HG03432 (cell line): ENCODE data around the gene COL26A1.
"Not testable (repeated sequence)": the region's sequence is repeated elsewhere in the genome, so short reads cannot be mapped to it uniquely, and the experiment has no call there.

Source experiments
- ATAC-seq: cut with Tn5 transposase; IDR thresholded peaks from one replicate; pipeline ENCODE4 v1.9.1; 2021; ENCODE audit warnings: mild to moderate bottlenecking, moderate library complexity; ENCODE audit not compliant: unreplicated experiment

The COL26A1 gene

GRCh38 chr7:101589976-101590662 lies 227.4 kb downstream of the COL26A1 start:
- ATAC-seq = no peak

- no peak for ATAC-seq
Measured at GRCh38 chr7:101590663-101591435, 228.2 kb downstream of the COL26A1 start.

DNA sequence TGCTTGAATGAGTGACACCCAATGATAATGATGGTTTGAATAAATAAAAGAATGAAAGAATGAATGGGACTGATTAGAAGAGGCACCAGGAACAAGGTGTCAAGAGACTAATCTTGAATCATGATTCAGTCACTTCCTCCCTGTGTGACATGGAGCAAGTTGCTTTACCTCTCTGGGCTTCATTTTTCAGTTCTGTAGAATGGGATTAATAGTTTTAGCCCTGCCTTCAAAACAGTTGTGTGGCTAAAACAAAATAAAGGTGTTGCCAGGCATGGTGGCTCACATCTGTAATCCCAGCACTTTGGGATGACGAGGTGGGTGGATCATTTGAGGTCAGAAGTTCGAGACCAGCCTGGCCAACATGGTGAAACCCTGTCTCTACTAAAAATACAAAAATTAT lies 228.8 kb downstream of the COL26A1 start:
- ATAC-seq = no peak

DNA sequence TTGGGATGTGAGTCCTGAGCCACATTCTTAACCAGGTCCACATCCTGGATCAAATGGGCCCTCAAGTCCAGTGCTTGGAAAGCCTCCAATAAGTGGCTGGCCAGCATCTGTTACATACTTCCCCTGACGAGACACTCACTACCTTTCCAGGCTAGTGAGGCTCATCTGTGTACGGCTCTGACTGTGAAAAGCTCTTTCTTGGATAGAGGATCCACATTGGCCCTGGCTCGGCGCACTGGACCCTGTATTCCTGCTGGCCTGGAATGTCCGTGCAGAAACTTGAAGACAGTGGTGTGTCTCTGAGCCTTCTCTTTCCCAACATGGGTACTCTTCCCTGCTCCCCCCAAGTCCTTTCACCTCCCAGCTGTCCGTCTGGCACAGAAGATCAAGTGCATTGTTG lies 230.9 kb downstream of the COL26A1 start:
- no peak for ATAC-seq

GRCh38 chr7:101594790-101595189 lies 232.1 kb downstream of the COL26A1 start:
- no peak for ATAC-seq

- ATAC-seq = no peak
Measured at GRCh38 chr7:101595246-101595645, 232.6 kb downstream of the COL26A1 start.

GRCh38 chr7:101595766-101596537 lies 233.3 kb downstream of the COL26A1 start:
- no peak for ATAC-seq

GRCh38 chr7:101596898-101597297 lies 234.2 kb downstream of the COL26A1 start:
- no peak for ATAC-seq

DNA sequence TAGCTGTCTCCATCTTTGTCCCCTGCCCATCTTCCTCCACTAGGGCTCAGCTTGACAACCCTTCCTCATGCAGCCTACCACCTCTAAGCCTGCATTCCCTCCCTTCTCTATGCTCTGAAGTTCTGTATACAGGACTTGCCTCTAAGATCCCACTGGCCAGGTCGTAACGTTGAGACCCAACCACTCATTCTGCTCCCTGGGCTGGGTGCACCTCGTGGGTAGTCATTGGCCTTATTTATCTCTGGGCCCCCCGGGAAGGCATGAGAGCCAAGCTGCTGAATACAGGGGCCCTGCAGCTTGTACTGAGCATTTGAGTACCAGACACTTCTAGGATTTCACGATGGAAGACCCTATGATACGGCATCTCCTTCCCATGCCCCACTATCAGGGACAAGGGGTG lies 235.3 kb downstream of the COL26A1 start:
- ATAC-seq = no peak

DNA sequence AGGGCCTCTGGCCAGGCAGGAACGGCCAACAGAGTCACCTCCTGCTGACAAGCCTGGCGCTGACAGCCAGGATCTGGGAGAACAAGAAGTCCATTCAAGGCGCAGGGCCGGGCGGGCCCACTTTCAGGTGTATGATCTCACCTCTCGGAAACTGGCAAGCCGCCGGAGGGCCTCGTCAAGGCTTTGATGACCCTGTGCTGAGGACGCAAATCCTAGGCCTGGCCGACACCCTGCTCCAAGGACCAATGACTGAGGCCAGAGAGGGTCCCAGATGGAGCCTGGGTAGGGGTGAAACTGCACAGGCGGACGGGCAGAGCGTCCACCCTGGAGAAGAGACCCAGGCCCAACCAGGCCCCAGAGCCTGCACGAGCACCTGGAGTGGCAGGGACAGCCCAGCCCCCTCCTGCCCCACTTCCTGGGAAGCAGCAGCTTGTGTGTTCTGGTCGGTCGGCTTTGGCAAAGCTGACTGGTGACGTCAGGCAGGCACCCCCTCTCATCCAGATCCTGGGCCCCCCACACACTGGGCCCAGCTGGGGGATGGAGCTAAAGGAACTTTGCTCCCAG lies 235.8 kb downstream of the COL26A1 start:
- no peak for ATAC-seq

GRCh38 chr7:101598986-101599771 lies 236.5 kb downstream of the COL26A1 start:
- no peak for ATAC-seq

- ATAC-seq = no peak
Measured at GRCh38 chr7:101599787-101600186, 237.1 kb downstream of the COL26A1 start.

DNA sequence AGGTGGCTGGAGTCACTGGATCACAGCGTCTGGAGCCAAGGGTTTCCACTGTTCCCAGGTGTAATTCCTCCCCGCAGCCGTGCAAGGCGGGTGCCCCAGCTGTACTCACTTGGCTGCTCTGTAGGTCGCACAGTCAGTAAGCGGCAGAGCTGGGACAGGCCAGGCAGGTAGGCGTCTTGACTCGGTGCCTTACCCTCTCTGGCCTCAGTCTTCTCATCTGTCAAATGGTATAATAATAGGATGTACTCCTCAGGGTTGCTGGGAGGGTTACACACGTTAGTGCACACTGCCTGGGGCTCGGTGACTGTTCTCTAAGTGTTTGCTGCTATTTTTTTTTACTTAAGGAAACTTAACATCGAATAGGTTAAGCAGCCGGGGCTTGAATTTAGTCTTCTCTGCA lies 239.4 kb downstream of the COL26A1 start:
- ATAC-seq = no peak

- no peak for ATAC-seq
Measured at GRCh38 chr7:101602484-101603241, 240.0 kb downstream of the COL26A1 start.

DNA sequence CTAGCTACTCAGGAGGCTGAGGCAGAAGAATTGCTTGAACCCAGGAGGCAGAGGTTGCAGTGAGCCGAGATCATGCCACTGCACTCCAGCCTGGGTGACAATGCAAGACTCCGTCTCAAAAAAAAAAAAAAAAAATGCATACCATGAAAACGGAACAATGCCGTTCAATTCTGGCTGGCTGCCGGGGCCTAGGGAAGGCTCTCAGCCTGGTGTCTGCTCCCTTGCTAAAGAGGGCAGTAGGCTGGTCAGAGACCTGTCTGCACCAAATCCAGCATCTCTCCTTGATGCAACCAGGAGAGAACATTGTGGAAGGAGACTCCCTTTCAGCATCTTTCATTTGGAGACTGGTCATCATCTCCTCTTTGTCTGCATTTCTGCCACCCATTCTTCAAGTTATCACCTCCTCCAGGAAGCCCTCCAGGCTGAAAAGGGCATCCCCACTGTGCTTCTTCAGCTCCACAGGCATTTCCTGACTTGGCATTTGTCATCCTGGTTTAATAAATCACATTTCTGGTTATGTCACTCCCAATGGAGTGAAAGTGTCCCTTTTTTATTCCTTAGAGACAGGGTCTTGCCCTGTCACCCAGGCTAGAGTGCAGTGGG lies 241.8 kb downstream of the COL26A1 start:
- no peak for ATAC-seq

- ATAC-seq = not testable (repeated sequence)
Measured at GRCh38 chr7:101604934-101605332, 242.3 kb downstream of the COL26A1 start.

GRCh38 chr7:101605611-101606497 lies 243.2 kb downstream of the COL26A1 start:
- no peak for ATAC-seq

- ATAC-seq = no peak
Measured at GRCh38 chr7:101606498-101606923, 243.8 kb downstream of the COL26A1 start.
